GM19351 (cell line): ENCODE results near the gene IFNA7.
"Not testable (repeated sequence)": the region's sequence is repeated elsewhere in the genome, so short reads cannot be mapped to it uniquely, and the experiment has no call there.

Experiments used
- ATAC-seq: cut with Tn5 transposase; IDR thresholded peaks from one replicate; pipeline ENCODE4 v1.9.1; 2021; ENCODE audit warnings: mild to moderate bottlenecking, moderate library complexity; ENCODE audit not compliant: unreplicated experiment

IFNA7 gene

DNA sequence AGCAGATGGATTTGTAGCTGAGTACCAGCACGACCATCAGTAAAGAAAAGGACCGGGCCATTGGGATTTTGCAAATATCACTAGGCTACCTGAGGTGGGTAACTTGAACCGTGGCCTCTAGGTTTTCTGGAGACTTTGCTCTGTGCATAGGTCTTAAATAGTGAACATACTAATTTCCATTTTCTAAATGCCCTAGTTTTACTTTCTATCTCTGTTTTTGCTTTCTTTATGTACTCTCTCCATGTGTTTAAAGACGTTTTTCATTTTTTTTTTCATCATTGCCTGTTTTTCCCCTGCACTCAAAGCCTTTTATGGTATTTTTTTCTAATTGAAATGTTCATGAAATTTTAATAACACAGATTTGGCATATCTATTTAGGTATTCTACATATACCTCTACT, at the start of gene IFNA7:
Gene IFNA7, minus strand, starts transcription at position 101 of the 400 bp plus-strand sequence. Its CDS starts 40 bp downstream, at position 61.
- not testable (repeated sequence) for ATAC-seq

GRCh38 chr9:21251638-21252037, 49.6 kb upstream of the IFNA7 start:
- ATAC-seq: no peak

GRCh38 chr9:21251190-21251589, 49.2 kb upstream of the IFNA7 start:
- ATAC-seq: no peak

- ATAC-seq: peak; percentile 63
Measured at GRCh38 chr9:21244836-21245235, 42.8 kb upstream of the IFNA7 start.

DNA sequence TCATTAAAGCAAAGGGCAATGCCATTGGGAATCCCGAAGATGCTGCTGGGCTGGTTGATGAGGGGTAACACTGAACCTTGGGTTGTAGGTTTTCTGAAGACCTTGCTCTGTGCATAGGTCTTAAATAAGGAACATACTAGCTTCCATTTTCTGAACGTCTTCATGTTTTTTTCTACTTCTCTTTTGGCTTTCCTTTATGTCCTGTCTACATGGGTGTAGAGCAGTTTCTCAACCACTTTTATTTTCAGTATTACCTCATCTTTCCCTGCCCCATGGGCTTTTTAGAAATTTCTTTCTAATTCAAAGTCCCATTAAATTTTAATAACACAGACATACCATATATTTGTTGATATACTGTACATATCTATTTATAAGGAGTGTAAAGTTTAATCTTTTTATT, 37.9 kb upstream of the IFNA7 start, which contains the start of gene IFNA14:
Gene IFNA14, minus strand, starts transcription at position 95 of the 400 bp plus-strand sequence. Its CDS starts 70 bp downstream, at position 25.
- ATAC-seq: no peak

- not testable (repeated sequence) for ATAC-seq
Measured at GRCh38 chr9:21236360-21236714, 34.3 kb upstream of the IFNA7 start.

GRCh38 chr9:21235468-21236359, 33.7 kb upstream of the IFNA7 start:
- ATAC-seq: peak; percentile 90

GRCh38 chr9:21234153-21234687, 32.2 kb upstream of the IFNA7 start:
- ATAC-seq: no peak

DNA sequence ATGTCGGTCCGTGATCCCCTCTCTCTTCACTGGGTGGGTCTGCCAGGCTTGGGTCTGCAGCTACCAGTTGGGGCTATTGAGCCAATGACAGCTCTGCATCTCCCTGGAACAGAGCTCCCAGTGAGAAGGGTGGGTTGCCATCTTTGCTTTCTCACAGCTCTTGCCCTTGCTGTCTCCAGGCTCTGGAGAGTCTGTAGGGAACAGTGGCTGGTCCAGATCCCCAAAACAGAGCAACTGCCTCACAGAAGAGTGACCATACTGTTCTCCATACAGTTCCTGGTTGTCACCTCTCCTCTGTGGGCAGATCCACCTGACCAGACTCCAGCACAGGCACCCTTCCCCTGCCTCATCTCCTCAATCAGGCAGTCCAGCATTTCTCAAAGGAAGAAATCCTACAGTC, 31.3 kb upstream of the IFNA7 start:
- ATAC-seq: no peak

GRCh38 chr9:21228122-21228521, 26.1 kb upstream of the IFNA7 start, which contains the start of gene IFNA17:
TSS of gene IFNA17 (minus strand) at chr9:21228222. CDS start at chr9:21228173, 49 bp downstream.
- ATAC-seq: no peak

GRCh38 chr9:21217211-21217610, 15.2 kb upstream of the IFNA7 start, which contains the start of gene IFNA16:
TSS of gene IFNA16 (minus strand) at chr9:21217311. CDS start at chr9:21217305, 6 bp downstream.
- not testable (repeated sequence) for ATAC-seq

- ATAC-seq: peak; percentile 81
Measured at GRCh38 chr9:21213411-21214326, 11.7 kb upstream of the IFNA7 start.

DNA sequence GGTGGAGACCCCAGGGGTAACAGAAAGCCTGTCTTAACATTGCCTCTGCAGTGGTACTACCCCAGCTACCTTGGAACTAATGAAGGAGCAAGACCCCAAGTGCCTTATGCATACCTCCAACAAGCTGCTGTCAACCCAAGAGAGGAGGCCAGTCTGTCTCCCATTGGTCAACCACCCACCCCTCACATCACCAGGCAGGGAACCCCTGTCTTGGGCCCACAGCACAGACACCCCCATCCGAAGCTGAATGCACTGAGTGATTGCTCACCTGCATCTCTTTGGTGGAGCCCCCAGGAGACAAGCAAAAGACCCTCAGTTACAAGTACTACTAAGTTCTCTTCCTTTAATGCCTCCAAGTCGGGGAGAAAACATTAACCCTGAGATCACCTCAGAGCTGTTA, 10.2 kb upstream of the IFNA7 start:
- not testable (repeated sequence) for ATAC-seq

DNA sequence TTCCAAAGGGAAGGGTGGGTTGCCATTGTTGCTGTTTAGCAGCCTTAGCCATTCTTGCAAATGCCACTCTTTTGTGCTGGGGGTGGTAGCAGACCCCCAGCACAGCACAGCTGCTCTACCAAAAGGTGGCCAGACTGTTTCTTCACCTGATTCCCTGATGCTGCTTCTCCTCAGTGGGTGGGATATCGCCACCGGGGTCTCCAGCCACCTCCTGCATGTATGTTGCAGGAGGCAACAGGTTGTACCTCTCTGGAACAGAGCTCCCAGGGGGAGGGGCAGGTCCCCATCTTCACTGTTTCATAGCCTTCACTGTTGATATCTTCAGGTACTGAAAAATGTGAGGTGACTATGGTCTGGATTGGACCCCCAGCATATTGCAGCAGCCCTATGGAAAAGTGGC, 8.8 kb upstream of the IFNA7 start:
- not testable (repeated sequence) for ATAC-seq

GRCh38 chr9:21210311-21210710, 8.3 kb upstream of the IFNA7 start:
- ATAC-seq: no peak

DNA sequence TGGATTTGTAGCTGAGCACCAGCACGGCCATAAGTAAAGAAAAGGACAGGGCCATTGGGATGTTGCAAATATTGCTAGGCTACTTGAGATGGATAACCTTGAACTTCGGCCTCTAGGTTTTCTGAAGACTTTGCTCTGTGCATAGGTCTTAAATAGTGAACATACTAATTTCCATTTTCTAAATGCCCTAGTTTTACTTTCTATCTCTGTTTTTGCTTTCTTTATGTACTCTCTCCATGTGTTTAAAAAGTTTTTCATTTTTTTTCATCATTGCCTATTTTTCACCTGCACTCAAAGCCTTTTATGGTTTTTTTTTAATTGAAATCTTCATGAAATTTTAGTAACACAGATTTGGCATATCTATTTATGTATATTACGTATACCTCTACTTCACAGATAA, 5.0 kb upstream of the IFNA7 start, which contains the start of gene IFNA10:
Gene IFNA10, minus strand, starts transcription at position 101 of the 400 bp plus-strand sequence. Its CDS starts 46 bp downstream, at position 55.
- not testable (repeated sequence) for ATAC-seq

DNA sequence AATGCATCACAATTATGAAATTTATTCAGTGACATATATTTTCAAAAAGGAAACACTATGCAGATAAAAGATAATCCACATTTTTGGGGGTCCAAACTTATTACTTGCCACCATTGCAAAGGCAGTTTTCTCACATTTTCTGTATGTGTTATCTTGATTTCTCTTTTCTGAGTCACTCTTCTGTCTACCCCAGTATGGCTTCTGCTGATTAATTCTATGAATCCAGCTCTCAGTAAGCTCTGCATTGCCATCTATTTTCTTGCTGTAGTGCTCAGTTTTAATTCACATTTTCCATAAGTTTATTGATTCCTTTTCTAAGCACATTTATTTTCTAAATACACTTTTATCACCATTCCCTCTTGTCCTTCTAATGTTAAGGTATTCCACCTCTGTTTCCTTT, 3.2 kb upstream of the IFNA7 start:
- ATAC-seq: no peak

DNA sequence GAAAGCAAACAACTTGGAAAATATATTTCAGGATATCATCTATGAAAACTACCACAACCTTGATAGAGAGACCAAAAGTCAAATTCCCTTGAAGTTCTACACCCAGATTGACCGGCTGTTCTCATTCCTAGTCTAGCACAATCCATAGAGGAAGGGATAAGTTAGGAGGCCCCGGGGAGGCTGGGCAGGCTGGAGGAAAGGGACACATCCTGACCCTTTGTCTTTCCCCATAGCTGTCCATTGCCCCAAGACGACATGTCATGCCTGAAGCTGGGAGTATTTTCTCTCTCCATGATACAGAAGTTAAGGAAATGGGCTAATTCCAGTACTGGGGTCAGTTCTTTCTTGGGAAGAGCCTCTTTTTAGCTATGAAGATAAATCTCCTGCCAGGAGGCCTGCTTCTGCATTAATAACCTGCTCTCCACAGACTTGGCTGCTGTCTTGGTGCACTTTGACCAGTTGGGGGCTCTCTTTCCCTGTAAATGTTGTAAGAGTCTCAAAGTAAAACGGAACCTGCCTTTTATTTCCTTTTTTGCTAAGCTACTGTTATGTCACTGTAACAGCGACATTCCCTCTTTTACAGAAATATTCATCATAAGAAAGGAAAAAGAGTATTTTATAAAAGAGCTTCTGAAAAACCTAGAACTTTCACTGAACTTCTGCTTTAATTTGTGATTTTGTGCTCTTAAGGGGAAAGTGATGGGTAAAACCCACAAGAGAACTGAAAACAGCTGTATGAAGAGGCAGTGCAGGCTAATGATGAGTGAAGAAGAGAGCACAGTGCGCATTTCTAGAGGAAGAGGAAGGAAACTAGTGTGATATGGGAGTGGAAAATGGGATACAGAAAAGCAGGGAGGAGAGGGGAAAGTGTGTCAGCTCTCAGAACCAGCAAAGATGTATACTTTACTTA, 6.9 kb downstream of the IFNA7 start:
- peak; percentile 96 for ATAC-seq

GRCh38 chr9:21187487-21187886, 14.5 kb downstream of the IFNA7 start, which contains the start of gene IFNA4:
TSS of gene IFNA4 (minus strand) at chr9:21187587. CDS start at chr9:21187531, 56 bp downstream.
- ATAC-seq: not testable (repeated sequence)
